ENCODE results near the gene MFSD6L. TPM values are rescaled to one million over a fixed set of nuclear protein-coding genes. Genes with fewer than 3 reads are reported as not detected.

Gene MFSD6L
- total and polyA plus RNA-seq, 10 of the 15 experiments (the other 5 are each of a cell fraction or from before 2014, with no cell fraction given) = 0.39 to 3.1 (median 1.1) TPM

GRCh38 chr17:8801135-8801840 lies 2.1 kb upstream of the MFSD6L start:
- no peaks in the 10 kb centered on the region for H3K27me3 ChIP-seq (replicated peaks in 1 of 2; ENCODE audit: control insufficient read depth in 2 of 2, insufficient read depth in 2 of 2, low read length in 1 of 2)
- ChIA-PET POLR2A (no interaction called here), SMC1A (ENCODE audit: uncharacterized antibody, unreplicated experiment) (interaction anchor here (1.0 to 2.1 kb wide), 2 partner anchors 94 kb away, joined by 3 to 5 read pairs; no protein-coding TSS in a partner anchor), CTCF (no interaction called here), RAD21 (ENCODE audit: unreplicated experiment) (no interaction called here)
- FAIRE-seq (no peak), DNase-seq (ENCODE audit: low read depth, low spot score) (no peak), ATAC-seq (no peak)
- peaks cover 43 to 50% of the 10 kb centered on the region in 2 experiments for H3K36me3 ChIP-seq (ENCODE audit: control insufficient read depth in 2 of 2, insufficient read depth in 2 of 2, low read length in 1 of 2)
- no peak overlapping the region for H3K27ac ChIP-seq (ENCODE audit: control insufficient read depth, insufficient read depth)
- H3K4me3 ChIP-seq = no peak overlapping the region
- intact Hi-C loops (cut with micrococcal nuclease; ENCODE audit: unreplicated experiment) (loop anchor here (10.0 kb wide), 1 partner anchor 194 kb away; no protein-coding TSS in a partner anchor), in situ Hi-C loops (cut with MboI) (no loop called here)
- no peaks in the 10 kb centered on the region for H3K9me3 ChIP-seq (replicated peaks; ENCODE audit: control insufficient read depth, insufficient read depth, low read length)
- no peak overlapping the region for H3K4me2 ChIP-seq (ENCODE audit: control insufficient read depth, insufficient read depth)
- H3K79me2 ChIP-seq (ENCODE audit: control insufficient read depth, insufficient read depth, low read length) = no peaks in the 10 kb centered on the region; the same call in none of the 2 replicates
- H3K9ac ChIP-seq (ENCODE audit: control insufficient read depth, insufficient read depth, low read length) = no peak overlapping the region
- peaks cover 15% of the 10 kb centered on the region for H3K4me1 ChIP-seq (ENCODE audit: control insufficient read depth, insufficient read depth, low read length)
- H2AFZ ChIP-seq (ENCODE audit: control insufficient read depth, low read depth, low read length) = no peak overlapping the region
- 86% methylated on average over 6 of the region's 6 CpGs for WGBS (ENCODE audit: insufficient coverage, insufficient replicate concordance, low lambda C conversion rate, missing lambda C conversion rate)
- BruUV-seq (replicated peaks) = TSS peak; percentile 15
- H4K20me1 ChIP-seq (ENCODE audit: control insufficient read depth, insufficient read depth) = no peaks in the 10 kb centered on the region
- TF ChIP-seq CREB1 (IDR thresholded peaks at IDR 0.05; ENCODE audit: low read depth) = no peak
- TF ChIP-seq MEF2B (IDR thresholded peaks at IDR 0.05; ENCODE audit: partially characterized antibody, poor library complexity, severe bottlenecking) = no peak
- no peak for TF ChIP-seq SP1 (IDR thresholded peaks at IDR 0.05; ENCODE audit: low read depth, low read length)
- TF ChIP-seq TAF1 (IDR thresholded peaks at IDR 0.05; ENCODE audit: borderline replicate concordance, low read depth, low read length) = no peak
- TF ChIP-seq LARP7 (IDR thresholded peaks at IDR 0.05) = no peak
- TF ChIP-seq IKZF1 (conservative IDR thresholded peaks at IDR 0.05) = no peak
- no peak for TF ChIP-seq NR2C1 (IDR thresholded peaks at IDR 0.05)
- no peak for TF ChIP-seq ZBTB11 (CRISPR knock-in tag; IDR thresholded peaks at IDR 0.05)
- TF ChIP-seq POLR2A (IDR thresholded peaks at IDR 0.05; ENCODE audit: low read depth, low read length) = peak; percentile 45
- peak; percentile 38 for TF ChIP-seq POLR2AphosphoS2 (IDR thresholded peaks at IDR 0.05; ENCODE audit: low read depth, low read length)
- TF ChIP-seq SUZ12 (IDR thresholded peaks at IDR 0.05; ENCODE audit: unreplicated experiment) = no peak
- TF ChIP-seq YY1 (IDR thresholded peaks at IDR 0.05; ENCODE audit: low read depth, low read length) = no peak
- TF ChIP-seq NFYA (IDR thresholded peaks at IDR 0.05; ENCODE audit: borderline replicate concordance, low read depth, low read length) = no peak
- no peak for TF ChIP-seq BMI1 (IDR thresholded peaks at IDR 0.05; ENCODE audit: borderline replicate concordance)
- no peak for TF ChIP-seq TCF7 (IDR thresholded peaks at IDR 0.05; ENCODE audit: borderline replicate concordance)
